Karpas-422 (cell line): ENCODE measurements around the gene PLEK2. TPM values are rescaled to one million over a fixed set of nuclear protein-coding genes. Genes with fewer than 3 reads are reported as not detected.
A peak's percentile ranks its signal among the peaks of the same experiment; 100 is the strongest.

Source experiments
- DNase-seq: peaks from one replicate; pipeline ENCODE4 v3.0.0-alpha.2; 2015
- H2AFZ ChIP-seq: fragments of 200-600 bp; sonication (generic); 2 replicates; pipeline ENCODE4 v1.6.1; 2014; ENCODE audit warnings: antibody characterized with exemption, low read length, mixed read lengths
- H3K27ac ChIP-seq: fragments of 200-600 bp; sonication (generic); 2 replicates; pipeline ENCODE4 v1.5.1; 2014; ENCODE audit warnings: mild to moderate bottlenecking, low read length, moderate library complexity
- H3K27me3 ChIP-seq: fragments of 200-600 bp; sonication (generic); 2 replicates; pipeline ENCODE4 v1.6.1; 2014; ENCODE audit warnings: low read length, mixed read lengths
- H3K36me3 ChIP-seq: fragments of 200-600 bp; sonication (generic); 2 replicates; pipeline ENCODE4 v1.6.1; 2014; ENCODE audit warnings: low read length, mixed read lengths; ENCODE audit not compliant: insufficient read depth
- H3K4me1 ChIP-seq: fragments of 200-600 bp; sonication (generic); 2 replicates; pipeline ENCODE4 v1.6.1; 2014; ENCODE audit warnings: mild to moderate bottlenecking, low read length, mixed read lengths
- H3K4me2 ChIP-seq: fragments of 200-600 bp; sonication (generic); 2 replicates; pipeline ENCODE4 v1.6.1; 2014; ENCODE audit warnings: low read length, low read depth, mild to moderate bottlenecking; ENCODE audit not compliant: poor library complexity, severe bottlenecking
- H3K4me3 ChIP-seq: fragments of 200-600 bp; sonication (generic); 2 replicates; pipeline ENCODE4 v1.5.1; 2014; ENCODE audit warnings: mild to moderate bottlenecking, antibody characterized with exemption, low read length, mixed read lengths
- H3K79me2 ChIP-seq: fragments of 200-600 bp; sonication (generic); 2 replicates; pipeline ENCODE4 v1.6.1; 2014; ENCODE audit warnings: mild to moderate bottlenecking, low read length, mixed read lengths
- H3K9ac ChIP-seq: fragments of 200-600 bp; sonication (generic); 2 replicates; pipeline ENCODE4 v1.6.0; 2014; ENCODE audit warnings: low read length
- H3K9me2 ChIP-seq: fragments of 200-600 bp; sonication (generic), shearing (Covaris generic); replicated peaks from 2 replicates; pipeline ENCODE4 v1.6.0; 2014; ENCODE audit warnings: mild to moderate bottlenecking, low read length, moderate library complexity; ENCODE audit not compliant: insufficient read depth
- H3K9me3 ChIP-seq: fragments of 300-700, 200-600 bp; sonication (generic); 2 replicates; pipeline ENCODE4 v1.6.1; 2014; ENCODE audit warnings: low read length, mixed read lengths
- H4K20me1 ChIP-seq: fragments of 200-600 bp; sonication (generic); 2 replicates; pipeline ENCODE4 v1.6.1; 2014; ENCODE audit warnings: mild to moderate bottlenecking, antibody characterized with exemption, low read length, low read depth; ENCODE audit not compliant: insufficient read depth
- total RNA-seq: library from RNA; depleted of rRNA; stranded (reverse); fragments of >200 nt; shearing (Covaris generic); gene quantifications from 2 replicates; pipeline ENCODE4 v1.2.3, GENCODE V29; 2014; ENCODE audit warnings: low replicate concordance

The PLEK2 gene
- total RNA-seq, 1 experiment from 2014 or later = not detected

- peaks cover 94% of the 10 kb centered on the region for H3K79me2 ChIP-seq
- H3K36me3 ChIP-seq = peaks cover 84% of the 10 kb centered on the region
- H3K4me3 ChIP-seq = no peak overlapping the region
- H3K9me3 ChIP-seq = no peaks in the 10 kb centered on the region
- no peak overlapping the region for H3K4me2 ChIP-seq
- H4K20me1 ChIP-seq = peaks cover 40% of the 10 kb centered on the region
- no peaks in the 10 kb centered on the region for H3K27me3 ChIP-seq
- no peak overlapping the region for H2AFZ ChIP-seq
- no peaks in the 10 kb centered on the region for H3K9me2 ChIP-seq
- H3K9ac ChIP-seq = no peak overlapping the region
- H3K27ac ChIP-seq = no peak overlapping the region
- H3K4me1 ChIP-seq = no peaks in the 10 kb centered on the region
- DNase-seq = no peak
Measured at GRCh38 chr14:67371247-67372148, 40.5 kb downstream of the PLEK2 start.

GRCh38 chr14:67370830-67371229 is 41.1 kb downstream of the PLEK2 start:
- Histone ChIP-seq H3K4me1 (no peaks in the 10 kb centered on the region), H3K27me3 (no peaks in the 10 kb centered on the region), H2AFZ (no peak overlapping the region), H3K9me2 (no peaks in the 10 kb centered on the region), H3K4me3 (no peak overlapping the region), H3K9ac (no peak overlapping the region), H3K4me2 (no peak overlapping the region), H3K9me3 (no peaks in the 10 kb centered on the region), H3K79me2 (peaks cover 94% of the 10 kb centered on the region), H3K36me3 (peaks cover 84% of the 10 kb centered on the region), H3K27ac (no peak overlapping the region), H4K20me1 (peaks cover 45% of the 10 kb centered on the region)
- no peak for DNase-seq

- H3K4me1 ChIP-seq = peaks cover 28% of the 10 kb centered on the region
- H3K27me3 ChIP-seq = no peaks in the 10 kb centered on the region
- peaks cover 82% of the 10 kb centered on the region for H3K36me3 ChIP-seq
- no peaks in the 10 kb centered on the region for H3K9me2 ChIP-seq
- H3K4me2 ChIP-seq = no peak overlapping the region
- H3K4me3 ChIP-seq = no peak overlapping the region
- no peak for DNase-seq
- peaks cover 95% of the 10 kb centered on the region for H3K79me2 ChIP-seq
- peaks cover 52% of the 10 kb centered on the region for H4K20me1 ChIP-seq
- no peaks in the 10 kb centered on the region for H3K9me3 ChIP-seq
- no peak overlapping the region for H2AFZ ChIP-seq
- no peak overlapping the region for H3K9ac ChIP-seq
- no peak overlapping the region for H3K27ac ChIP-seq
Measured at GRCh38 chr14:67365476-67365875, 46.5 kb downstream of the PLEK2 start.

GRCh38 chr14:67360470-67361206 is 51.3 kb downstream of the PLEK2 start:
- Histone ChIP-seq H3K27ac (peak overlapping the region; percentile 87; the same call in 1 of the 2 replicates), H3K4me2 (peak overlapping the region; percentile 88), H3K9me2 (no peaks in the 10 kb centered on the region), H3K4me3 (peak overlapping the region; percentile 78), H2AFZ (peak overlapping the region; percentile 97; the same call in 1 of the 2 replicates), H4K20me1 (peaks cover 39% of the 10 kb centered on the region), H3K27me3 (no peaks in the 10 kb centered on the region), H3K79me2 (peaks cover 95% of the 10 kb centered on the region), H3K4me1 (peaks cover 55% of the 10 kb centered on the region), H3K9ac (peak overlapping the region; percentile 92), H3K36me3 (peaks cover 42% of the 10 kb centered on the region), H3K9me3 (no peaks in the 10 kb centered on the region)
- DNase-seq = no peak

GRCh38 chr14:67359775-67360469 is 52.0 kb downstream of the PLEK2 start, which contains the start of the genes ATP6V1D and EIF2S1:
TSS of gene ATP6V1D (minus strand) at chr14:67359804. CDS start at chr14:67359698, 106 bp downstream.
TSS of gene EIF2S1 (plus strand) at chr14:67360328. CDS start at chr14:67364768, 4,440 bp downstream.
- H4K20me1 ChIP-seq = peaks cover 33% of the 10 kb centered on the region
- peak within 1 kb of the TSS; percentile 92 for H3K9ac ChIP-seq
- H3K27me3 ChIP-seq = no peaks in the 10 kb centered on the region
- peaks cover 34% of the 10 kb centered on the region for H3K36me3 ChIP-seq
- H3K4me2 ChIP-seq = peak within 1 kb of the TSS; percentile 88
- peak within 1 kb of the TSS; percentile 87 for H3K27ac ChIP-seq
- peaks cover 55% of the 10 kb centered on the region for H3K4me1 ChIP-seq
- no peaks in the 10 kb centered on the region for H3K9me3 ChIP-seq
- DNase-seq = peak; percentile 100
- peak within 1 kb of the TSS; percentile 78 for H3K4me3 ChIP-seq
- no peaks in the 10 kb centered on the region for H3K9me2 ChIP-seq
- H2AFZ ChIP-seq = peak within 1 kb of the TSS; percentile 97
- peaks cover 95% of the 10 kb centered on the region for H3K79me2 ChIP-seq

- Histone ChIP-seq H3K4me2 (peak overlapping the region; percentile 88), H3K27me3 (no peaks in the 10 kb centered on the region), H3K36me3 (peaks cover 27% of the 10 kb centered on the region), H4K20me1 (peaks cover 33% of the 10 kb centered on the region), H3K9me2 (no peaks in the 10 kb centered on the region), H3K9ac (peak overlapping the region; percentile 82), H3K4me1 (peaks cover 55% of the 10 kb centered on the region), H3K79me2 (peaks cover 94% of the 10 kb centered on the region), H3K4me3 (peak overlapping the region; percentile 78), H3K27ac (no peak overlapping the region), H2AFZ (peak overlapping the region; percentile 12; the same call in 1 of the 2 replicates), H3K9me3 (no peaks in the 10 kb centered on the region)
- peak; percentile 47 for DNase-seq
Measured at GRCh38 chr14:67358924-67359774, 52.8 kb downstream of the PLEK2 start.

- H4K20me1 ChIP-seq = peaks cover 23% of the 10 kb centered on the region
- peak overlapping the region; percentile 88 for H3K4me2 ChIP-seq
- no peaks in the 10 kb centered on the region for H3K9me3 ChIP-seq
- no peak overlapping the region for H2AFZ ChIP-seq
- peaks cover 93% of the 10 kb centered on the region for H3K79me2 ChIP-seq
- peaks cover 47% of the 10 kb centered on the region for H3K4me1 ChIP-seq
- peak overlapping the region; percentile 82 for H3K9ac ChIP-seq
- no peak for DNase-seq
- no peaks in the 10 kb centered on the region for H3K27me3 ChIP-seq
- H3K27ac ChIP-seq = no peak overlapping the region
- no peaks in the 10 kb centered on the region for H3K9me2 ChIP-seq
- H3K36me3 ChIP-seq = peaks cover 16% of the 10 kb centered on the region
- peak overlapping the region; percentile 78 for H3K4me3 ChIP-seq
Measured at GRCh38 chr14:67357969-67358354, 54.0 kb downstream of the PLEK2 start.
